ENCODE data around the gene RNF151.

DNA sequence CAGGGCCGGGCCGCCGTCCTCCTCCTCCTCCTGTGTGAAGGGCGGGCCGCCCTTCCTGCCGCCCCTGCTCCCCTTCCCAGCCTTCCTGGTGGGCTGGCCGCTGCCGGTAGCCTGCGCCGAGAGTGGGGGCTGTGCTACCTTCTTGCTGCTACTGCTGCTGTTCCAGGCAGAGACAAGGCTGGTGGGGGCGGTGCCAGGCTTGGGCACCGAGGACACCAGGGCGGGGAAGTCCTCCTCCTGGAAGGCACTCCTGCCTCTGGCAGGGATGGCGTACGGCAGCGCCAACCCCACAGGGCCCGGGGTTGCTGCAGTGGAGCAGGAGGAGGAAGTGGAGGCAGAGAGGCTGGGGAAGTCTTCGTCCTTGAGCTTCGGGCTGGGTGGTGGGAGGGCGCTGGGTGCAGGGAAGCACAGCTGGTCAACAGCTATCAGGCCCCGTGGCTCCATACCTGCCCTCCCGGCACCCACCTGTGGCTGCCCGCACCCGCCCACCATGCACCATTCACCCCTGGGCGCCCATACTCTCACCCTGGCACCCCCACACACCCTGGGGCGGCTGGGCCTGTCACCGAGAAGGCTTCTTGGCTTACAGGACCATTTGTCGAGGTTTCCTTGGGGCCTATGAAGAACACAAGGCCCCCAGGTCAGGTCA is 33.3 kb downstream of the RNF151 start:
- no peak for TF ChIP-seq POLR2AphosphoS5 (IDR thresholded peaks at IDR 0.05)
- TF ChIP-seq, protein P1, sequence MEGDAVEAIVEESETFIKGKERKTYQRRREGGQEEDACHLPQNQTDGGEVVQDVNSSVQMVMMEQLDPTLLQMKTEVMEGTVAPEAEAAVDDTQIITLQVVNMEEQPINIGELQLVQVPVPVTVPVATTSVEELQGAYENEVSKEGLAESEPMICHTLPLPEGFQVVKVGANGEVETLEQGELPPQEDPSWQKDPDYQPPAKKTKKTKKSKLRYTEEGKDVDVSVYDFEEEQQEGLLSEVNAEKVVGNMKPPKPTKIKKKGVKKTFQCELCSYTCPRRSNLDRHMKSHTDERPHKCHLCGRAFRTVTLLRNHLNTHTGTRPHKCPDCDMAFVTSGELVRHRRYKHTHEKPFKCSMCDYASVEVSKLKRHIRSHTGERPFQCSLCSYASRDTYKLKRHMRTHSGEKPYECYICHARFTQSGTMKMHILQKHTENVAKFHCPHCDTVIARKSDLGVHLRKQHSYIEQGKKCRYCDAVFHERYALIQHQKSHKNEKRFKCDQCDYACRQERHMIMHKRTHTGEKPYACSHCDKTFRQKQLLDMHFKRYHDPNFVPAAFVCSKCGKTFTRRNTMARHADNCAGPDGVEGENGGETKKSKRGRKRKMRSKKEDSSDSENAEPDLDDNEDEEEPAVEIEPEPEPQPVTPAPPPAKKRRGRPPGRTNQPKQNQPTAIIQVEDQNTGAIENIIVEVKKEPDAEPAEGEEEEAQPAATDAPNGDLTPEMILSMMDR (IDR thresholded peaks at IDR 0.05): no peak
